ENCODE data around the gene P2RX1.
A peak's percentile ranks its signal among the peaks of the same experiment; 100 is the strongest.

The P2RX1 gene

DNA sequence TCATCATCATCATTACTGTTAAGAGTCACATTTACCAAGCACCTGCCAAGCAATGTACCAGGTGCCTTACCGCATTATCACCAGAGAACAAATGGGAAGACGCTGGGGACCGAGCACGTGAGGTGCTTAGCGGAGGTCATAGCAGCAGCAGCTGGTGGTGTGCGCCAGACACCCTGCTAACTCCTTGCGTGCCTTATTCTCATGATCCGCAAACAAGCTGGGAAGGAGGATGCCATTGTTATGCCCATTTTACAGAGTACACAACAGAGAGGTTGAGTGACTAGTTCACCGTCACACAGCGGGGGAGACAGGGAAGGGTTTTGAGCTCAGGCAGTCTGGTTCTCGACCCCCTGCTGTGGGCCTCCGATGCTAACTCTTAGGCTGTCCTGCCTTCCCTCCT is 40.7 kb upstream of the P2RX1 start:
- DNase-seq (ENCODE audit: low spot score): no peak
- TF ChIP-seq, protein P1, sequence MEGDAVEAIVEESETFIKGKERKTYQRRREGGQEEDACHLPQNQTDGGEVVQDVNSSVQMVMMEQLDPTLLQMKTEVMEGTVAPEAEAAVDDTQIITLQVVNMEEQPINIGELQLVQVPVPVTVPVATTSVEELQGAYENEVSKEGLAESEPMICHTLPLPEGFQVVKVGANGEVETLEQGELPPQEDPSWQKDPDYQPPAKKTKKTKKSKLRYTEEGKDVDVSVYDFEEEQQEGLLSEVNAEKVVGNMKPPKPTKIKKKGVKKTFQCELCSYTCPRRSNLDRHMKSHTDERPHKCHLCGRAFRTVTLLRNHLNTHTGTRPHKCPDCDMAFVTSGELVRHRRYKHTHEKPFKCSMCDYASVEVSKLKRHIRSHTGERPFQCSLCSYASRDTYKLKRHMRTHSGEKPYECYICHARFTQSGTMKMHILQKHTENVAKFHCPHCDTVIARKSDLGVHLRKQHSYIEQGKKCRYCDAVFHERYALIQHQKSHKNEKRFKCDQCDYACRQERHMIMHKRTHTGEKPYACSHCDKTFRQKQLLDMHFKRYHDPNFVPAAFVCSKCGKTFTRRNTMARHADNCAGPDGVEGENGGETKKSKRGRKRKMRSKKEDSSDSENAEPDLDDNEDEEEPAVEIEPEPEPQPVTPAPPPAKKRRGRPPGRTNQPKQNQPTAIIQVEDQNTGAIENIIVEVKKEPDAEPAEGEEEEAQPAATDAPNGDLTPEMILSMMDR (IDR thresholded peaks at IDR 0.05): no peak
- Histone ChIP-seq H3K27ac (no peak overlapping the region), H3K4me3 (no peak overlapping the region)

DNA sequence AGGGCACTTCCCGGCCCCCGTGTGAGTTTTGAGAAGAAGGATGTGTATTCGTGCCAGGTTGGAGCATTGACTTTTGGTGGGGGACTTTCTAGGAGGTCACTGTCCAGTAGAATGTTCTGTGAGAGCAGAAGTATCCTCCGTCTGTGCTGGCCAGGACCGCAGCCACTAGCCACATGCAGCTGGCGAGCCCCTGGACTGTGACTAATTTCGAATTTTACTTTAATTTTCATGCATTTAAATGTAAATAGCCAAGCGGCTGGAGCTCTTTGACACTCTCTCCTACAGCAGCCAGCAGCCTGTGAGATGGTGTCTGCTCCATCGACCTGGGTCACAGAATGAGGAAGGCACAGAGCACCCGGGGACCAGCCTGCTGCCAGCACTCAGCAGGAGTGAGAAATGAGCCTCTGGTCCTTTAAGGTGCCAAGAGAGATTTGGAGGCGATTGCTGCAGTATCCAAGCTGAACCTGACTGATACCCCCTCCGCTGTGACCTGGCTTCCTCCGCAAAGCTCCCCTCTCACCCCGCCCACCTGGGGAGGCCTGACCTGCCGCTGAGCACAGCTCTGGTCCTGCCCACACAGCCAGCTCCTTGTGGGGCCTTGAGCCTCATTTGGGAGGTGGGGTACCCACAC is 40.2 kb upstream of the P2RX1 start:
- no peak overlapping the region for H3K27ac ChIP-seq
- TF ChIP-seq, protein P1 (IDR thresholded peaks at IDR 0.05): no peak
- no peak for DNase-seq (ENCODE audit: low spot score)

GRCh38 chr17:3955673-3955988 is 39.4 kb upstream of the P2RX1 start:
- DNase-seq (ENCODE audit: low spot score): no peak
- TF ChIP-seq, protein P1 (IDR thresholded peaks at IDR 0.05): no peak
- H3K27ac ChIP-seq: peak overlapping the region in 1 of 2 donors; percentile 22
- no peak overlapping the region for H3K4me3 ChIP-seq

More for the DNA sequence above, 40.2 kb upstream of the P2RX1 start:
- no peak overlapping the region for H3K4me3 ChIP-seq

DNA sequence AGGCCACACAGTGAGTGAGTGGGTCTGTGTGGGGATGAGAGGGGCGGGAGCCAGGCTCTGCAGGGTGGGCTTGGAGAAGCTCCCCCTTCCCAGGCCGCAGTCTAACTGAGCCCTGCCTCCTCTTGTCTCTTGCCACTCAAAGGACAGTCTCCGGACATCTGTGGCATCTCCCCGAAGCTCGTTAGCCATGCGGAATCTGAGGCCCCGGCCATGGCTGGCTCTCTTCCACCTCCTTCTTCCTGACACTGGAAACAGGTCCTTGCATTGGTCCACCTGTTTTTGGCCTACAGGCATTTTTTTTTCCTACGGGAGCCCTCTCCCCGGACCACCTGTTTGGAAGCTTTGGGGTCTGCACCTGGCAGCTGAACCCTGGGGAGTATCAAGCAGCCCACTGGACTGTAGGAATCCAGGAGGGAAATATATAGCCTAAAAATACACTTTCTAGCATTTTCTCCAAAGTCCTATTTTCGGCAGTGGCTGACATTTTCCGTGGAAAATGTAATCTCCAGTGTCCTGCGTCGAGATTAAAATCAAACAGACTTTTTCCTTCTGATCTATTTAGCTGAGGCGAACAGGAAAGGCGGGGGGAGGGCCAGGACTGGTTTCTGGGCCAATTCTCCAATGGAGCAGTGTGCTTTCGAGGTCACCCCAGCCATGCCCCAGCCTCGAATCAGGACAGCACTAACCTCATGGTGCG is 38.9 kb upstream of the P2RX1 start:
- no peak for DNase-seq (ENCODE audit: low spot score)
- Histone ChIP-seq H3K27ac (peak overlapping the region in 1 of 2 donors; percentile 22), H3K4me3 (no peak overlapping the region)
- TF ChIP-seq, protein P1 (IDR thresholded peaks at IDR 0.05): no peak

GRCh38 chr17:3954086-3954485 is 37.8 kb upstream of the P2RX1 start:
- TF ChIP-seq, protein P1 (IDR thresholded peaks at IDR 0.05): no peak
- Histone ChIP-seq H3K27ac (no peak overlapping the region), H3K4me3 (no peak overlapping the region)
- DNase-seq (ENCODE audit: low spot score): no peak

DNA sequence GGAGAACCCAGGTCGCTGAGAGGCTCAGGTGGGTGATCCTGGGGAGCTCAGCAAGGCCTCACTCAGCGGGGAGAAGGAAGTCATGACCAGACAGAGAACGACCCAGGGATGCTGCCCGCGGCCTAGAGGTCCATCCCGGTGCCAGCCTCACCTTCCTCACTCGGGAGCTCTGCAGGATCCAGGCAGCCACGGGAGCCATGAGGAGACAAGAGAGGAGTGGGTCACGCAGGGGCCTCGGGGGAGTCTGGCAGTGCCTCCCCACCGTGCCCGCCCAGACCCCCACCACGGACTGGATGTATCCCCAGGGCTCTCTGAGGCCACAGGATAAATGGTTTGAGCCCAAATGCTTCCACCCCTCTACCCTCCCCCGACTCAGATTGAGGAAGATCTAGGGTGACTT is 37.3 kb upstream of the P2RX1 start:
- DNase-seq (ENCODE audit: low spot score): no peak
- TF ChIP-seq, protein P1 (IDR thresholded peaks at IDR 0.05): no peak
- Histone ChIP-seq H3K27ac (no peak overlapping the region), H3K4me3 (no peak overlapping the region)

GRCh38 chr17:3952186-3952585 is 35.9 kb upstream of the P2RX1 start:
- DNase-seq (ENCODE audit: low spot score): no peak
- H3K27ac ChIP-seq: no peak overlapping the region
- H3K4me3 ChIP-seq: no peak overlapping the region
- TF ChIP-seq, protein P1 (IDR thresholded peaks at IDR 0.05): no peak
